Measurements from ENCODE around the gene KNSTRN.

The KNSTRN gene

DNA sequence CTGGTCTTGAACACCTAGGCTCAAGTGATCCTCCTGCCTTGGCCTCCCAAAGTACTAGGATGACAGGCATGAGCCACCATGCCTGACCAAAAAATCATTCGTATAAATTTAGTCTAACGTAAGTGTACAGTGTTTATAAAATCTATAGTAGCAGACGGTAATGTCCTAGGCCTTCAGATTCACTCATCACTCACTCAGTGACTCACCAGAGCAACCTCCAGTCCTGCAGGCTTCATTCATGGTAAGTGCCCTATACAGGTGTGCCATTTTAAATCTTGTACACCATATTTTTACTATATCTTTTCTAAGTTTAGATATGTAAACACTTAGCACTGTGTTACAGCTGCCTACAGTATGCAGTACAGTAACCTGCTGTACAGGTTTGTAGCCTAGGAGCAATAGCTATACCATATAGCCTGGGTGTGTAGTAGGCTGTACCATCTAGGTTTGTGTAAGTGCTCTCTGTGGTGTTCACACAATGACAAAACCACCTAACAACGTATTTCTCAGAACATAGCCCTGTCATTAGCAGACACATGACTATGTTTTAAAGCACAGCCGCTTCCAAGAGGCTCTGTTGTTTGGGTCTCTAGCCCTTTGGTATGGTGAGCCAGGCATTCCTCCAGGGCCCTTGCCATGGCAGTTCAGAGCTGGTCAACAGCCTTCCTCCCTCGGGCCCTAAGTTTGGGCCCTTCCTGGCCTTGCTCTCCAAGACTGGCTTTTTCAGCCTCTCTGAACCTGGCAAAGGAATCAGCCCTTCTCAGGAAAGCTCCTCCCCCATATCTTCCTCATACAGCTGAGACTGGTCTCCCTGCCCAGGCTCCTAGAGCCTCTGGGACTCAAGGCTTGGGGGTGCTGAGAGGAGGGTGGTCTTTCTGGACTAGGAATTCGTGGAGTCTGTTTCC lies 39.9 kb upstream of the KNSTRN start:
- H3K4me1 Mint-ChIP-seq, result peaks cover 4% of the 10 kb centered on the region
- H3K36me3 Mint-ChIP-seq, result no peaks in the 10 kb centered on the region

DNA sequence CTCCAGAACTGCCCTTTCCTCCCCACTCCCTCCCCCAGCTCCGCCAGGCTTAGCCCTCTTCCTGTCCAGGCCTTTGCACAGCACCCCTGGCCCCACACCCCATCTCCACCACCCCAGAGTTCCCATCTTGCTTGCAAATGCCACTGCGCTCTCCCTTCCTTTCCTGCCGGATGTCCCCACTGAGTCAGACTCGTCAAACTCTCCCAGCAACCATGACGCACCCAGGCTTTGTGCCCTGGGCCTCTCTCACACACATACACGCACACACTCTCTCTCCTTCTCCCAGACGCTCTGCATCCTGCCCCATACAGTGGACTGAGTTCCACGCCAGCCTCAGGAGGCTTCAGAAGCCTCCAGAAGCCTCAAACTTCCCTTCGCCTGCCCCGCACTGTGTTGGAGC lies 39.0 kb upstream of the KNSTRN start:
- no peaks in the 10 kb centered on the region for H3K36me3 Mint-ChIP-seq
- H3K9me3 Mint-ChIP-seq, result no peaks in the 10 kb centered on the region
- H3K4me3 Mint-ChIP-seq, result no peak overlapping the region
- H3K27me3 Mint-ChIP-seq, result no peaks in the 10 kb centered on the region
- no peak overlapping the region for H3K27ac Mint-ChIP-seq
- H3K4me1 Mint-ChIP-seq, result no peaks in the 10 kb centered on the region

More for the DNA sequence above, 39.9 kb upstream of the KNSTRN start:
- Mint-ChIP-seq H3K9me3 (no peaks in the 10 kb centered on the region), H3K27me3 (no peaks in the 10 kb centered on the region), H3K4me3 (no peak overlapping the region), H3K27ac (no peak overlapping the region)

DNA sequence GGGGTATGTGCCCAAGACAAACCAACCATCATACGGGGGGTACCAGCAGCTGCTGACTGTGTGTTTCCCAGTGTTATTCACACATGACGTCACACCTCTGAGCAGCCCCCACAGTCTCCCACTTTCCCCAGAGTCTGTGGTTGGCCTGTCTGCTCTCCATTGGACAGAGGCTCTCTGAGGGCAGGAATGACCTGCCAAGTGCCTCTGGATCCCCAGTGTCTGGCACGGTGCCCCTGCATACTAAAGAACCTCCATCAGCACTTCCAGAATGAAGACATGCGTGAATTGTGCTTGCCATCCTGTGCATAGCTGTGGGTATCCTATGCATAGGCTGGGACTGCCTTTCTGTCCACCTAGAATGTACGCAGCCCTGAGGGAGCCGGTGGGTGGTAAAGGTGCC lies 38.3 kb upstream of the KNSTRN start:
- H3K4me3 Mint-ChIP-seq, result no peak overlapping the region
- H3K27ac Mint-ChIP-seq, result no peak overlapping the region
- H3K4me1 Mint-ChIP-seq, result no peaks in the 10 kb centered on the region
- no peaks in the 10 kb centered on the region for H3K9me3 Mint-ChIP-seq
- no peaks in the 10 kb centered on the region for H3K36me3 Mint-ChIP-seq
- no peaks in the 10 kb centered on the region for H3K27me3 Mint-ChIP-seq

DNA sequence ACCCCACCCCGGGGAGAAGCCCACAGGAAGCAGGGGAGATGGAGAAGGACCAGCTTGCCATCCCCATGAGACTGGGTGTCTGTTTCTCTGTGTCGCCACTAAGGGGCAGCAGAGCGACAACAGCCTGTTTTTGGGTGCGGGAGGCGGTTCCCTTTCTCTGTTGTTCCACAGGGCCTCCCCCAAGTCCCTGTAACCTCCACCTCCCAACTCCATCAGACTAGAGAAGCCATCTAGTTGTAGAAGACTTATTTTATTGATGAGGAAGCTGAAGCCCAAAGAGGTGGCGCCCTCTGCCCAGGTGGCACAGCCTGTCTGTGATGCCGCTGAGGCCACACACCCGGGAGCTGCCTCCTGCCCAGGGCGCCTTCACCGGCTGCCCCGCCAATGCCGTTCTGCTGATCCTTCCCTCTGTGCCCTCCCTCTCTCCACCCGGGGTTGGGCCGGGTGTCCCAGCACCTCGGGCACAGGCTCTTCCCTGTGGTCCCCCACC lies 37.8 kb upstream of the KNSTRN start:
- Mint-ChIP-seq H3K4me3 (no peak overlapping the region), H3K9me3 (no peaks in the 10 kb centered on the region), H3K27ac (no peak overlapping the region), H3K36me3 (no peaks in the 10 kb centered on the region), H3K27me3 (no peaks in the 10 kb centered on the region), H3K4me1 (no peaks in the 10 kb centered on the region)

DNA sequence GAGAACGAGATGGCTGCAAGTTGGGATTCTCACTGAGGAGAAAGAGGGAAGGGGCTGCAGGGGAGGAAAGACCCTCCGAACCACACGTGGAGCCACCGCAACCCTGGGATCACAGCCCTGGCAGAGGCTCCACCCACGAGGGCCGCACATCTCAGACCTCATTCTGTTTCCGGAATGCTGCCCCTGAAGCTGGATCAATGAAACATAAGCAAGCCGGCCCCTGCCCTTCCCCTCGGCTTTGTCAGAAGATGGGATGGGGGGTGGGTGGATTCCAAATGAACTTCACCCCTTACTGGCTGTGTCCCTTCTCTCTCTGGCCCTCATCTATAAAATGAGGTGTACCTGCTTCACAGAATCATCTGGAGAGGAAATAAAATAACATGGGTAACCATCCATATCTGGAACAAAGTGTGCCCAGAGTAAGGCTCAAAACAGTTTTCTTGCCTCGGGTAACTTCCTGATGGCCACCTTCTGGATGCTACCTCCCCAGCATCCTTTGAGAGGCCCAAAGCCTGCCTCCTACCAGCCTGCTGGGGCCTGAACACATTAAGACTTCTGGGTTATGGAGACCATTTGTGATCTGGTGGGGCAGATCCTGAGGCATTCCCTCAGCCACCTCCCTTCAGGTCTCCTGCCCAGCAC lies 37.2 kb upstream of the KNSTRN start:
- Mint-ChIP-seq H3K4me1 (no peaks in the 10 kb centered on the region), H3K27me3 (no peaks in the 10 kb centered on the region), H3K36me3 (no peaks in the 10 kb centered on the region), H3K4me3 (no peak overlapping the region), H3K27ac (no peak overlapping the region), H3K9me3 (no peaks in the 10 kb centered on the region)

DNA sequence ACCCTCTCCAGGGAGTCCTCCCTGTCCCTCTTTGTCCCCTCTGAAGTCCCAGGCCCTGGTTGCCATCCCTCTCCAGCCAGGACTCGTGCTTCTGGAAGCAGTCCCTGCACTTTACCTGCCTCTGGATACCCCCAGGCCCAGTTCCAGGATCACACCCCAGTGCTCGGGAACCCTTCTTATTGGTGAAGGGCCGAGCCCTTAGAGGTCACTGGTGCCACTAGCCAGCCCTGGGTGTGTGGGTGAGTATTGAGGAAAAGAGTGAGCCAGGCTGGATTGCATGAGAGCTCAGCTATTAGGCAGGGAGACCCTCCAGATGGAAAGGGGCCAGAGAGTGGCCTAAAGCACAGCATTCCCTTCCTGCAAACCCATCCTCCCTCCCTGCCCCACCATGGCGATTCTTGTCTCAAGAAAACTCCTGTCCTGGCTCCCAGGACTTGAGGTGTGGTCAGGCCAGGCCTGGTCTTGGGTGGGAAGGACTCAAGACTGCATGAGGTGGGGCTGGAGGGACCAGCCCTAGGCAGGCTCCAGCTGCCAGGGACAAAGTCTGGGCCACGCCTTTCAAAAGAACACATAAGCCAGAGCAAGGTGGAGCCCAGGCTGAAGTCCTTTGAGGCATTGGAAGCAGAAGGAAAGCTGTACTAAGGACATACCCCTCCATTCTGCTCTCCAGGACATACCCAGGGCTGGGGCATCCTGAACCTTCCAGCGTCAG lies 36.5 kb upstream of the KNSTRN start:
- Mint-ChIP-seq H3K4me3 (no peak overlapping the region), H3K9me3 (no peaks in the 10 kb centered on the region), H3K27me3 (no peaks in the 10 kb centered on the region), H3K27ac (no peak overlapping the region), H3K4me1 (no peaks in the 10 kb centered on the region), H3K36me3 (no peaks in the 10 kb centered on the region)

DNA sequence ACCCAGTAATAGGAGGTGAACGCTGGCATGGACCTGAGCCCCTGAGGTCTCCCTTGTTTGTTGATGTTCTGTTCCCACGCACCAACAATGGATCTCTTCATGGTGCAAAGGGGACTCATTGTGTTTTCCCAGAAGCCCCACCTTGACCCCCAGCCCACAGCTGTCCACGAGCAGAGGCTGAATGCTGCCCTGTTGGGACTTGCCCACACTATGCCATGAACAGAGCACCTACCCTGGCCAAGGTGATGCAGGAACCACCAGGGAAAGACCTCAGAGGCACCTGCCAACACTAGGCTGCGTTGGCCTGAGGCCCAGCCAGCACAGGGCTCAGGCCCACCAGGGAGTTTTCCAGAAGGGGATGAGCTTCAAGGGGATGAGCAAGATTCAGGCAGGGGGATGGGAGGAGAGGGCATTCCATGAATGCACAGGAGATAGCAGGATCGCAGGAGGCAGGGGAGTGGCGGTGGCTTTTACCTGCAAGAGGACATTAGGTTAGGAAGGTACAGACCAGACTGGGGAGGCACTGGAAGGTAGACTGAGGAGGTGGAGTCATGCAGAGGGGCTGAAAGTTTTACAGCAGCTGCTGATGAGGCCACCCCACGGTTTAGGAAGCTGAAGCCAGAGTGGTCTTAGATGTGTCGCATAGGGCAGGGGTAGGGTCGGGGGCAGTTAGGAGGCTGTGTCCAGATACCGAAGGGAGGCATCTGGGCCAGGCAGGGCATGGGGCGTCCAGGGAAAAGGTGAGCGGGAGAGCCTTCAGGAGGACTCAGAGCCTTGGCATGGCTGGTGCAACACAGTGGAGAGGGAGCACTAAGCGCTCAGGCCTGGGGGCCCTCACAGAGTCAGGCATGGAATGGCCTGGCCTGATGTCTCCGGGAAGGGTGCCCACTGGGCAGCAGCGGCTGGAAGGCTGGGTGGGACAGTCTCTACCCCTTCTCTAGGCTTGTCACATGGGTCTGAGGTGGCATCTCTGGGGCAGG lies 35.7 kb upstream of the KNSTRN start:
- Mint-ChIP-seq H3K27me3 (no peaks in the 10 kb centered on the region), H3K36me3 (no peaks in the 10 kb centered on the region), H3K27ac (no peak overlapping the region), H3K4me1 (no peaks in the 10 kb centered on the region), H3K4me3 (no peak overlapping the region), H3K9me3 (no peaks in the 10 kb centered on the region)

DNA sequence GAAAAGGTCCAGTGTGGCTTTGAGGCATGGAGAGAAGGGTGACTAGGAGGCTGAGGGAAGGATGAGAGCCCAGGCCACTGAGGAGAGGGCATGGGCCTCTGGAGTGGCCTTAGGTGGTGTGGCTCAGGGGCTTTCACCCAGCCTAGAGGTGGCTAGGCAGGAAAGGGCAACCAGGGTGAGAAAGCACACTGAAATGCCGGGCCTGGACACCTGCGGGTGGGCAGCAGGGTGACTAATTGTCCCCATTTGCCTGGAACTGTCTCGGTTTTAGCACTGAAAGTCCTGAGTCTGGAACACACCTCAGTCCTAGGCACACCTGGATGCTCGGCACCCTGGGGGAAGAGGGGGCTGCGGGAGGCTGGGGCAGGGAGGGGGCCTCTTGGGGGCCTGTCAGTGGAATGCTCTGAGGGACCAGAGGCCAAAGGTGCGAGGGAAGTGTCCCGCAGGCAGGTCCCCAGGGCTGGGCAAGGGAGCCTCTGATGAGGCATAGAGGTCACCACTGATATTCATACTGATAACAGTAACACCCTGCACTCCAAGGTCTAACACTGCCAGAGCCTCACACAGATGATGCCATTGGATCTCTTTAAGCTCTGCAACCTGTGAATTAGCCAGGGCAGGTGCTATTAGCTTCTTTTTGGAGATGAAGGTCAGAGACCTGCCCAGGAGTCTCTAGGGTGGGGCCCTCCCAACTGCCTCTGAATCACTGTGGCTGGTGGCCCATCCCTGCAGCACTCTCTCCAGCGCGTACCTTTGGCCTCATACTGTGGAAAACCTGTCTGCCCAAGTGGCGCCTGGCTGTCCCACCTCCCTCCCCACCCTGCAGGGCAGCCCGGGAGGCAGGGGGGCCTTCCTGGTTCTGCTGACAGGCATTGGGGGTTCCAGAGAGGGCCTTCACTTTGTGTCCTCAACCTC lies 34.7 kb upstream of the KNSTRN start:
- Mint-ChIP-seq H3K27me3 (no peaks in the 10 kb centered on the region), H3K4me1 (no peaks in the 10 kb centered on the region), H3K4me3 (no peak overlapping the region), H3K27ac (no peak overlapping the region), H3K36me3 (no peaks in the 10 kb centered on the region), H3K9me3 (no peaks in the 10 kb centered on the region)

- H3K9me3 Mint-ChIP-seq, result no peaks in the 10 kb centered on the region
- H3K4me3 Mint-ChIP-seq, result no peak overlapping the region
- no peak overlapping the region for H3K27ac Mint-ChIP-seq
- no peaks in the 10 kb centered on the region for H3K4me1 Mint-ChIP-seq
- H3K36me3 Mint-ChIP-seq, result no peaks in the 10 kb centered on the region
- no peaks in the 10 kb centered on the region for H3K27me3 Mint-ChIP-seq
Observed at GRCh38 chr15:40348474-40348870, 34.0 kb upstream of the KNSTRN start.

DNA sequence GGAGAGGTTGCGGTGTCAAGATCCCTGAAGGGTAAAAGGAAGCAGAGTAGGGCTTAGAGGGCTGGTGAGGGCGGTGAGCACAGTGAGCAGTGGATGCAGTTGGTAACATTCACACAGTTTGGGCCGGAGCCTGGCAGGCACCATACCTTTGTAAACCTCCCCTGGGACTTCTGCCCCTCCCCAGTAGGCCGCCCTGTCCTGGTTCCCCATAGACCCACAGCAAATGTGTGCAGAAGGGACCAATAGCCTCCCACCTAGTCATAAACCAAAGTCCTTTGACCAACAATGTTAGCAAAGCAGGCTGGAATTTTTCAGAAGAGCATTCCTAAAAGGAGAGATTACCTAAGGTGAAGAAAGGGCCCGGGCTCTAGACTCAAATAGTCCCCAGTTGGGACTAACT lies 33.4 kb upstream of the KNSTRN start:
- Mint-ChIP-seq H3K4me1 (no peaks in the 10 kb centered on the region), H3K4me3 (no peak overlapping the region), H3K27me3 (no peaks in the 10 kb centered on the region), H3K9me3 (no peaks in the 10 kb centered on the region), H3K27ac (no peak overlapping the region), H3K36me3 (no peaks in the 10 kb centered on the region)

DNA sequence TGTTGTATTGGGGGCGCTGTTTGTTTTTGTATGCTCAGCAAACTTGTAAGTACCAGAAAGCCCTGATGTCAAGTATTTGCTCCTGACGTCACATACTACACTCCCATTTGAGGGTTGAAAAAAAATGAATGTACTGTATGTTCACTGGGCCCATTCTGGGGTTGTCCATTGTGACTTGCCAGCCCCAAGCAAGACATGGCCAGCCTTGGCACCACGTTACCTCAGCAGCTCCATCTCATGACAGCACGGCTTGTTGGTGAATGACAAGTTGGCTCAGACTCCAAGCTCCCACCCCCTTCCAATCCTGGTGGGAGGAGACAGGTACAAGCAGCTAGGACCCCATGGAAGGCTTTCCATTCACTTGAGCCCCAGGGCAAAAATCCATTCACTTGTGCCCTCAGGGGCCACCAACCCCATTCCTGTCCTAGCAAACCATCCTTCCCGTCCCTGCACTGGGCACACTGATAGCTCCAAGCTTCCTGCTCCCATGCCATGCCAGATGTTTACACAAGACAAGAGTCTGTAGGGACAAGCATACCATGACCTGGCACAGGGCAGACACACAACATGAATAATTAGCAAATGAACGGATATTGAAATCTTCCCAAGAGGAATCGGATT lies 30.1 kb upstream of the KNSTRN start:
- Mint-ChIP-seq H3K4me1 (no peaks in the 10 kb centered on the region), H3K9me3 (no peaks in the 10 kb centered on the region), H3K27ac (no peak overlapping the region), H3K27me3 (no peaks in the 10 kb centered on the region), H3K36me3 (no peaks in the 10 kb centered on the region), H3K4me3 (no peak overlapping the region)

GRCh38 chr15:40353697-40354096 lies 28.8 kb upstream of the KNSTRN start:
- Mint-ChIP-seq H3K36me3 (no peaks in the 10 kb centered on the region), H3K9me3 (no peaks in the 10 kb centered on the region), H3K4me3 (no peak overlapping the region), H3K27ac (no peak overlapping the region), H3K27me3 (no peaks in the 10 kb centered on the region), H3K4me1 (peaks cover 2% of the 10 kb centered on the region)

GRCh38 chr15:40354408-40355171 lies 27.9 kb upstream of the KNSTRN start:
- no peaks in the 10 kb centered on the region for H3K9me3 Mint-ChIP-seq
- H3K36me3 Mint-ChIP-seq, result no peaks in the 10 kb centered on the region
- H3K4me3 Mint-ChIP-seq, result no peak overlapping the region
- H3K4me1 Mint-ChIP-seq, result peaks cover 7% of the 10 kb centered on the region
- no peak overlapping the region for H3K27ac Mint-ChIP-seq
- no peaks in the 10 kb centered on the region for H3K27me3 Mint-ChIP-seq
